ENCODE results near the gene DSCAML1. TPM values are rescaled to one million over a fixed set of nuclear protein-coding genes. Genes with fewer than 3 reads are reported as not detected.
"Not testable (repeated sequence)": the region's sequence is repeated elsewhere in the genome, so short reads cannot be mapped to it uniquely, and the experiment has no call there.

Gene DSCAML1
- total RNA-seq, 2 donors from 2014 or later, result 0.08 TPM; not detected in 1

- DNase-seq (ENCODE audit: low spot score) (no peak), ATAC-seq (no peak)
- Mint-ChIP-seq H3K36me3 (no peaks in the 10 kb centered on the region), H3K4me1 (ENCODE audit: low read depth in 2 of 2) (peaks cover 0 to 2% of the 10 kb centered on the region in 2 donors), H3K27ac (no peak overlapping the region), H3K27me3 (no peaks in the 10 kb centered on the region), H3K9me3 (no peaks in the 10 kb centered on the region), H3K4me3 (no peak overlapping the region)
Observed at GRCh38 chr11:117412176-117412575, 384.8 kb downstream of the DSCAML1 start.

DNA sequence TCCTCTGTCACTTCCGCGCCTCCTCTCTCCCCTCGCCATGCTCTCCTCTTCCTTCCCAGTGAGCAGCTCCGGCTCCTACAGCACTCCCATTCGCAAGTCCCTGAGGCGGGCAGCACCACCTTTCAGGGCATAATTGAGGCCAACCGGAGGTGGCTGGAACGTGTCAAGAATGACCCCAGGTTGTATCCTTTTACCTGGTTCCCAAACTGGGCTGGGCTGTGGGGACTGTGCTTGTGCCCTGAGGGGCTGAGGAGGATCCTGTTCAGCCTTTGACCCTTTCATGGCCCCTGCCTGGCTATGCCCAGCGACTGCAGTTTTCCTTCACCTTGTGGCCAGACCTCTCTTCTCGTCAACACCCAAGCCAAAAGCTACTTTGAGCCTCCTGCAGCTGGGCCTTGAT, 385.3 kb downstream of the DSCAML1 start:
- Mint-ChIP-seq H3K36me3 (no peaks in the 10 kb centered on the region), H3K4me1 (ENCODE audit: low read depth in 2 of 2) (peaks cover 0 to 2% of the 10 kb centered on the region in 2 donors), H3K9me3 (no peaks in the 10 kb centered on the region), H3K4me3 (no peak overlapping the region), H3K27me3 (no peaks in the 10 kb centered on the region), H3K27ac (no peak overlapping the region)
- ATAC-seq (no peak), DNase-seq (ENCODE audit: low spot score) (no peak)

- H3K36me3 Mint-ChIP-seq, result peaks cover 4% of the 10 kb centered on the region
- H3K27ac Mint-ChIP-seq, result no peak overlapping the region
- H3K9me3 Mint-ChIP-seq, result peaks cover under 1% of the 10 kb centered on the region
- ATAC-seq, result peak in 1 of 2 donors; percentile 15
- peaks cover 0 to 2% of the 10 kb centered on the region in 2 donors for H3K4me1 Mint-ChIP-seq (ENCODE audit: low read depth in 2 of 2)
- H3K27me3 Mint-ChIP-seq, result no peaks in the 10 kb centered on the region
- DNase-seq (ENCODE audit: low spot score), result no peak
- no peak overlapping the region for H3K4me3 Mint-ChIP-seq
Observed at GRCh38 chr11:117410861-117411710, 385.9 kb downstream of the DSCAML1 start.

GRCh38 chr11:117410238-117410637, 386.8 kb downstream of the DSCAML1 start:
- no peak for DNase-seq (ENCODE audit: low spot score)
- H3K4me1 Mint-ChIP-seq (ENCODE audit: low read depth in 2 of 2), result peaks cover 0 to 2% of the 10 kb centered on the region in 2 donors
- peaks cover 13% of the 10 kb centered on the region for H3K36me3 Mint-ChIP-seq
- no peak for ATAC-seq
- H3K9me3 Mint-ChIP-seq, result peaks cover 5% of the 10 kb centered on the region
- H3K27ac Mint-ChIP-seq, result no peak overlapping the region
- H3K27me3 Mint-ChIP-seq, result no peaks in the 10 kb centered on the region
- H3K4me3 Mint-ChIP-seq, result no peak overlapping the region

DNA sequence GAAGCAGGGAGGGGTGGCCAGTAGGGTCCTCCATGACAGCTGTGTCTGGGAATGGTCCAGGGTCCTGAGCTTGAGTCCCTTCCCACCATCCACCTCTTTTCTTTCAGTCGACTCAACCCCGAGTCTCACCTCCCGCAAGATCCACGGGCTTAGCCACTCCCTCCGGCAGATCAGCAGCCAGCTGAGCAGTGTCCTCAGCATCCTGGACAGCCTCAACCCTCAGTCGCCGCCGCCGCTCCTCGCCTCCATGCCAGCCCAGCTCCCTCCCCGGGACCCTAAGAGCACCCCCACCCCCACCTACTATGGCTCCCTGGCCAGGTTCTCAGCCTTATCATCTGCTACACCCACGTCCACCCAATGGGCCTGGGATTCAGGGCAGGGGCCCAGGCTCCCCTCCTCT, 387.5 kb downstream of the DSCAML1 start:
- H3K9me3 Mint-ChIP-seq, result peaks cover 5% of the 10 kb centered on the region
- ATAC-seq, result no peak
- no peak overlapping the region for H3K27ac Mint-ChIP-seq
- H3K4me3 Mint-ChIP-seq, result no peak overlapping the region
- peaks cover 0 to 2% of the 10 kb centered on the region in 2 donors for H3K4me1 Mint-ChIP-seq (ENCODE audit: low read depth in 2 of 2)
- H3K36me3 Mint-ChIP-seq, result peaks cover 14% of the 10 kb centered on the region
- H3K27me3 Mint-ChIP-seq, result no peaks in the 10 kb centered on the region
- no peak for DNase-seq (ENCODE audit: low spot score)

- Mint-ChIP-seq H3K27me3 (no peaks in the 10 kb centered on the region), H3K27ac (no peak overlapping the region), H3K4me3 (no peak overlapping the region), H3K36me3 (peaks cover 24% of the 10 kb centered on the region), H3K4me1 (ENCODE audit: low read depth in 2 of 2) (peaks cover 0 to 2% of the 10 kb centered on the region in 2 donors), H3K9me3 (peaks cover 5% of the 10 kb centered on the region)
- ATAC-seq, result no peak
- DNase-seq (ENCODE audit: low spot score), result no peak
Observed at GRCh38 chr11:117408356-117408755, 388.7 kb downstream of the DSCAML1 start.

GRCh38 chr11:117407016-117407415, 390.0 kb downstream of the DSCAML1 start:
- H3K4me3 Mint-ChIP-seq, result no peak overlapping the region
- DNase-seq (ENCODE audit: low spot score) (no peak), ATAC-seq (no peak)
- H3K27ac Mint-ChIP-seq, result no peak overlapping the region
- peaks cover 0 to 5% of the 10 kb centered on the region in 2 donors for H3K4me1 Mint-ChIP-seq (ENCODE audit: low read depth in 2 of 2)
- peaks cover 32% of the 10 kb centered on the region for H3K36me3 Mint-ChIP-seq
- no peaks in the 10 kb centered on the region for H3K27me3 Mint-ChIP-seq
- H3K9me3 Mint-ChIP-seq, result peaks cover 5% of the 10 kb centered on the region

- H3K27ac Mint-ChIP-seq; H3K4me1 Mint-ChIP-seq (ENCODE audit: low read depth in 2 of 2); H3K9me3 Mint-ChIP-seq; H3K27me3 Mint-ChIP-seq; ATAC-seq; H3K4me3 Mint-ChIP-seq; DNase-seq (ENCODE audit: low spot score): not testable (repeated sequence)
- peaks cover 32% of the 10 kb centered on the region for H3K36me3 Mint-ChIP-seq
Observed at GRCh38 chr11:117405898-117406297, 391.1 kb downstream of the DSCAML1 start.

- ATAC-seq; H3K4me3 Mint-ChIP-seq; H3K27me3 Mint-ChIP-seq; H3K9me3 Mint-ChIP-seq; H3K27ac Mint-ChIP-seq; DNase-seq (ENCODE audit: low spot score); H3K4me1 Mint-ChIP-seq (ENCODE audit: low read depth in 2 of 2): not testable (repeated sequence)
- peaks cover 17% of the 10 kb centered on the region for H3K36me3 Mint-ChIP-seq
Observed at GRCh38 chr11:117399100-117399840, 397.7 kb downstream of the DSCAML1 start.

DNA sequence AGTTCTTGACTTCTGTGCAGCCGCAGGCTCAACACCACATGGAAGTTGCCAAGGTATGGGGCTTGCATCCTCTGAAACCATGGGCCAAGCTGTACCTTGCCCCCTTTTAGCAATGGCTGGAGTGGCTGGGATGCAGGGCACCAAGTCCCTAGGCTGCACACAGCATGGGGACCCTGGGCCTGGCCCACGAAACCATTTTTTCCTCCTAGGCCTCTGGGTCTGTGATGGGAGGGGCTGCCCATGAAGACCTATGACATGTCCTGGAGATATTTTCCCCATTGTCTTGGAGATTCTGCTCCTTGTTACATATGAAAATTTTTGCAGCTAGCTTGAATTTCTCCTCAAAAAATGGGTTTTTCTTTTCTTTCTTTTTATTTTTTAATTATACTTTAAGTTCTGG, 398.4 kb downstream of the DSCAML1 start:
- not testable (repeated sequence) for H3K27ac Mint-ChIP-seq; H3K4me1 Mint-ChIP-seq (ENCODE audit: low read depth in 2 of 2); H3K4me3 Mint-ChIP-seq; ATAC-seq; DNase-seq (ENCODE audit: low spot score); H3K9me3 Mint-ChIP-seq; H3K27me3 Mint-ChIP-seq
- H3K36me3 Mint-ChIP-seq, result peaks cover 11% of the 10 kb centered on the region

DNA sequence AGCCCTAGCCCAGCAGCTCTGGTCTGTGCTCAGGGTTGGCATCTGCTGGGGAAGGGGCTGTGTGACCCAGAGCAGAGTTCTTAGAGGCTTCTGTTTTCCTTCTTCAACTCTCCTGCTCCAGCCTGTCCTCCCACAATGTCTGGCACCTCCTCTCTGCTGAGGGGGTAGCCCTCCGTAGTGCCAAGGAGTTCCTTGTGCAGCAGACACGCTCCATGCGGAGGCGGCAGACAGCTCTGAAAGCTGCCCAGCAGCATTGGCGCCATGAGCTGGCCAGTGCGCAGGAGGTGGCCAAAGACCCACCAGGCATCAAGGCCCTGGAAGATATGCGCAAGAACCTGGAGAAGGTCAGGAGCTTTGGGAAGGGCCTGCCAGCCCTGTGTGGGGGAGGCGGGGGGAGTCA, 400.0 kb downstream of the DSCAML1 start:
- no peak for DNase-seq (ENCODE audit: low spot score)
- H3K9me3 Mint-ChIP-seq, result no peaks in the 10 kb centered on the region
- H3K36me3 Mint-ChIP-seq, result no peaks in the 10 kb centered on the region
- H3K27me3 Mint-ChIP-seq, result no peaks in the 10 kb centered on the region
- no peak for ATAC-seq
- no peak overlapping the region for H3K27ac Mint-ChIP-seq
- H3K4me1 Mint-ChIP-seq (ENCODE audit: low read depth in 2 of 2), result peaks cover 3 to 8% of the 10 kb centered on the region in 2 donors
- no peak overlapping the region for H3K4me3 Mint-ChIP-seq

GRCh38 chr11:117395476-117395875, 401.5 kb downstream of the DSCAML1 start:
- H3K4me1 Mint-ChIP-seq (ENCODE audit: low read depth in 2 of 2), result peaks cover 2 to 3% of the 10 kb centered on the region in 2 donors
- peak overlapping the region in 1 of 2 donors; percentile 52 for H3K27ac Mint-ChIP-seq
- H3K9me3 Mint-ChIP-seq, result no peaks in the 10 kb centered on the region
- H3K4me3 Mint-ChIP-seq, result no peak overlapping the region
- ATAC-seq (no peak), DNase-seq (ENCODE audit: low spot score) (no peak)
- no peaks in the 10 kb centered on the region for H3K36me3 Mint-ChIP-seq
- H3K27me3 Mint-ChIP-seq, result no peaks in the 10 kb centered on the region

DNA sequence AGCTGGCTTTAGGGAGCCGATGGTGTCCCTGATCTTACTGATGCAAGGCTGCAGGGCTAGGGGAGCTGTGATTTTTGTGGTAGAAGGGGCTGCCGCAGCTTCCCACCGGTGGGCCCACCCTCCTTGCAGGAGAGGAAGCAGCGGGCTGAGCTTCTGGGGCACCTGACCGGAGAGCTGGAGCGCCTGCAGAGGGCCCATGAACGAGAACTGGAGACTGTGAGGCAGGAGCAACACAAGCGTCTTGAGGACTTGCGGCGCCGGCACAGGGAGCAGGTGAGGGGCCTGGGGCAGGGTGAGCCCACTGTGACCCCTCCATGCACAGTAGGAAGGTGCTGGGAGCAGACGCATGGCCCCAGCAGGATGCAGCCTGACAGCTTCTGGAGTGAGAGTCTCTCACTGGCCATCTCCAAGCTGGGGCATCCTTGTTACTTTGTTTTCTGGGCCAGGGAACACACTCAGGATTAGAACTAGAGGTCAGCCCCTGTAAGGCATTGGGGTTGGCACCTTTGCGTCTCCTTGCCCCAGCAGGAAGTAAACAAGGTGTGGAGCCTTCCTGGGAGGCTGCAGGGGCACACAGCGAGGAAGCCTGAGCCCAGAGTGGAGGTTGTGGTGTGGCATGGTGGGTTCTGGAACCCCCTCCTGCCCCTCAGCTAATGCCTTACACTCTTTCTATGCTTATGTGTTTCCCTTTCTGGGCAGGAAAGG, 402.6 kb downstream of the DSCAML1 start:
- no peaks in the 10 kb centered on the region for H3K27me3 Mint-ChIP-seq
- H3K9me3 Mint-ChIP-seq, result no peaks in the 10 kb centered on the region
- H3K36me3 Mint-ChIP-seq, result peaks cover 3% of the 10 kb centered on the region
- no peak overlapping the region for H3K4me3 Mint-ChIP-seq
- H3K4me1 Mint-ChIP-seq (ENCODE audit: low read depth in 2 of 2), result peaks cover 0 to under 1% of the 10 kb centered on the region in 2 donors
- no peak overlapping the region for H3K27ac Mint-ChIP-seq
- no peak for ATAC-seq
- DNase-seq (ENCODE audit: low spot score), result no peak

GRCh38 chr11:117392979-117393378, 404.0 kb downstream of the DSCAML1 start:
- no peaks in the 10 kb centered on the region for H3K4me1 Mint-ChIP-seq (ENCODE audit: low read depth in 2 of 2)
- peaks cover 7% of the 10 kb centered on the region for H3K36me3 Mint-ChIP-seq
- no peak overlapping the region for H3K27ac Mint-ChIP-seq
- ATAC-seq (no peak), DNase-seq (ENCODE audit: low spot score) (no peak)
- no peaks in the 10 kb centered on the region for H3K27me3 Mint-ChIP-seq
- H3K9me3 Mint-ChIP-seq, result no peaks in the 10 kb centered on the region
- H3K4me3 Mint-ChIP-seq, result no peak overlapping the region
